ENCODE results near the gene EXOSC10. TPM values are rescaled to one million over a fixed set of nuclear protein-coding genes. Genes with fewer than 3 reads are reported as not detected.

The EXOSC10 gene
- polyA plus RNA-seq, 1 experiment = 72.1 TPM

GRCh38 chr1:11058026-11058425 is 41.6 kb downstream of the EXOSC10 start:
- H3K4me3 ChIP-seq (ENCODE audit: low read depth, low read length) = no peak overlapping the region
- CTCF ChIA-PET = interaction anchor here (2.3 kb wide), 1 partner anchor 21 kb away, joined by 11 read pairs; no protein-coding TSS in a partner anchor
- no peak for DNase-seq (ENCODE audit: low read depth)
- H3K27me3 ChIP-seq (ENCODE audit: control insufficient read depth, insufficient read depth, low read length) = no peaks in the 10 kb centered on the region
- POLR2A ChIA-PET = no interaction called here
- TF ChIP-seq, protein P1, sequence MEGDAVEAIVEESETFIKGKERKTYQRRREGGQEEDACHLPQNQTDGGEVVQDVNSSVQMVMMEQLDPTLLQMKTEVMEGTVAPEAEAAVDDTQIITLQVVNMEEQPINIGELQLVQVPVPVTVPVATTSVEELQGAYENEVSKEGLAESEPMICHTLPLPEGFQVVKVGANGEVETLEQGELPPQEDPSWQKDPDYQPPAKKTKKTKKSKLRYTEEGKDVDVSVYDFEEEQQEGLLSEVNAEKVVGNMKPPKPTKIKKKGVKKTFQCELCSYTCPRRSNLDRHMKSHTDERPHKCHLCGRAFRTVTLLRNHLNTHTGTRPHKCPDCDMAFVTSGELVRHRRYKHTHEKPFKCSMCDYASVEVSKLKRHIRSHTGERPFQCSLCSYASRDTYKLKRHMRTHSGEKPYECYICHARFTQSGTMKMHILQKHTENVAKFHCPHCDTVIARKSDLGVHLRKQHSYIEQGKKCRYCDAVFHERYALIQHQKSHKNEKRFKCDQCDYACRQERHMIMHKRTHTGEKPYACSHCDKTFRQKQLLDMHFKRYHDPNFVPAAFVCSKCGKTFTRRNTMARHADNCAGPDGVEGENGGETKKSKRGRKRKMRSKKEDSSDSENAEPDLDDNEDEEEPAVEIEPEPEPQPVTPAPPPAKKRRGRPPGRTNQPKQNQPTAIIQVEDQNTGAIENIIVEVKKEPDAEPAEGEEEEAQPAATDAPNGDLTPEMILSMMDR (IDR thresholded peaks at IDR 0.05; ENCODE audit: insufficient read depth, low read depth, low read length) = no peak
- peaks cover 18% of the 10 kb centered on the region for H3K36me3 ChIP-seq (ENCODE audit: control insufficient read depth, insufficient read depth, low read length)

- H3K36me3 ChIP-seq (ENCODE audit: control insufficient read depth, insufficient read depth, low read length) = peaks cover 17% of the 10 kb centered on the region
- TF ChIP-seq, protein P1 (IDR thresholded peaks at IDR 0.05; ENCODE audit: insufficient read depth, low read depth, low read length) = no peak
- ChIA-PET CTCF (interaction anchor here (2.3 kb wide), 1 partner anchor 20 kb away, joined by 11 read pairs; no protein-coding TSS in a partner anchor), POLR2A (no interaction called here)
- no peaks in the 10 kb centered on the region for H3K27me3 ChIP-seq (ENCODE audit: control insufficient read depth, insufficient read depth, low read length)
- H3K4me3 ChIP-seq (ENCODE audit: low read depth, low read length) = no peak overlapping the region
- DNase-seq (ENCODE audit: low read depth) = no peak
Measured at GRCh38 chr1:11057477-11057876, 42.2 kb downstream of the EXOSC10 start.

- TF ChIP-seq, protein P1 (IDR thresholded peaks at IDR 0.05; ENCODE audit: insufficient read depth, low read depth, low read length) = no peak
- Histone ChIP-seq H3K36me3 (ENCODE audit: control insufficient read depth, insufficient read depth, low read length) (peaks cover 17% of the 10 kb centered on the region), H3K4me3 (ENCODE audit: low read depth, low read length) (no peak overlapping the region), H3K27me3 (ENCODE audit: control insufficient read depth, insufficient read depth, low read length) (no peaks in the 10 kb centered on the region)
- CTCF ChIA-PET = interaction anchor here (2.3 kb wide), 1 partner anchor 19 kb away, joined by 11 read pairs; no protein-coding TSS in a partner anchor
- POLR2A ChIA-PET = no interaction called here
- no peak for DNase-seq (ENCODE audit: low read depth)
Measured at GRCh38 chr1:11056504-11056903, 43.2 kb downstream of the EXOSC10 start.

GRCh38 chr1:11055676-11056075 is 44.0 kb downstream of the EXOSC10 start:
- Histone ChIP-seq H3K4me3 (ENCODE audit: low read depth, low read length) (no peak overlapping the region), H3K27me3 (ENCODE audit: control insufficient read depth, insufficient read depth, low read length) (no peaks in the 10 kb centered on the region), H3K36me3 (ENCODE audit: control insufficient read depth, insufficient read depth, low read length) (peaks cover 17% of the 10 kb centered on the region)
- TF ChIP-seq, protein P1 (IDR thresholded peaks at IDR 0.05; ENCODE audit: insufficient read depth, low read depth, low read length) = no peak
- DNase-seq (ENCODE audit: low read depth) = no peak
- POLR2A ChIA-PET = interaction anchor here (0.6 kb wide), 1 partner anchor 77 kb away, joined by 7 read pairs; no protein-coding TSS in a partner anchor
- CTCF ChIA-PET = interaction anchor here (0.8 kb wide), 1 partner anchor 18 kb away, joined by 3 read pairs; no protein-coding TSS in a partner anchor

GRCh38 chr1:11054666-11055065 is 45.0 kb downstream of the EXOSC10 start:
- POLR2A ChIA-PET = no interaction called here

More at GRCh38 chr1:11054666-11055065, 45.0 kb downstream of the EXOSC10 start:
- no peak for DNase-seq (ENCODE audit: low read depth)
- TF ChIP-seq, protein P1 (IDR thresholded peaks at IDR 0.05; ENCODE audit: insufficient read depth, low read depth, low read length) = no peak
- CTCF ChIA-PET = interaction anchor here (2.2 kb wide), 1 partner anchor 17 kb away, joined by 6 read pairs; no protein-coding TSS in a partner anchor
- H3K4me3 ChIP-seq (ENCODE audit: low read depth, low read length) = no peak overlapping the region
- H3K36me3 ChIP-seq (ENCODE audit: control insufficient read depth, insufficient read depth, low read length) = peaks cover 17% of the 10 kb centered on the region
- H3K27me3 ChIP-seq (ENCODE audit: control insufficient read depth, insufficient read depth, low read length) = no peaks in the 10 kb centered on the region

Data from BJ (cell line).